ENCODE measurements around the gene LRRIQ4.

LRRIQ4 gene

GRCh38 chr3:169835533-169835932 lies 22.9 kb downstream of the LRRIQ4 start:
- no peaks in the 10 kb centered on the region for H3K4me1 ChIP-seq (ENCODE audit: control insufficient read depth, insufficient read depth, low read length, unreplicated experiment)
- no peaks in the 10 kb centered on the region for H3K36me3 ChIP-seq (ENCODE audit: insufficient read depth, low read length)
- no peaks in the 10 kb centered on the region for H3K79me2 ChIP-seq (ENCODE audit: control insufficient read depth, insufficient read depth, low read length, unreplicated experiment)
- H3K27me3 ChIP-seq (ENCODE audit: insufficient read depth, low read length), result no peaks in the 10 kb centered on the region
- no peak overlapping the region for H2AFZ ChIP-seq (ENCODE audit: low read length, unreplicated experiment)
- no peak overlapping the region for H3K4me3 ChIP-seq (ENCODE audit: low read depth, low read length)
- H3K27ac ChIP-seq (ENCODE audit: low read depth, low read length), result no peak overlapping the region

GRCh38 chr3:169836078-169836941 lies 23.6 kb downstream of the LRRIQ4 start:
- H3K36me3 ChIP-seq (ENCODE audit: insufficient read depth, low read length), result no peaks in the 10 kb centered on the region
- no peak overlapping the region for H3K27ac ChIP-seq (ENCODE audit: low read depth, low read length)
- no peak overlapping the region for H3K4me3 ChIP-seq (ENCODE audit: low read depth, low read length)
- no peaks in the 10 kb centered on the region for H3K4me1 ChIP-seq (ENCODE audit: control insufficient read depth, insufficient read depth, low read length, unreplicated experiment)
- H2AFZ ChIP-seq (ENCODE audit: low read length, unreplicated experiment), result no peak overlapping the region
- H3K27me3 ChIP-seq (ENCODE audit: insufficient read depth, low read length), result no peaks in the 10 kb centered on the region
- no peaks in the 10 kb centered on the region for H3K79me2 ChIP-seq (ENCODE audit: control insufficient read depth, insufficient read depth, low read length, unreplicated experiment)

GRCh38 chr3:169836942-169837275 lies 24.2 kb downstream of the LRRIQ4 start:
- Histone ChIP-seq H3K79me2 (ENCODE audit: control insufficient read depth, insufficient read depth, low read length, unreplicated experiment) (no peaks in the 10 kb centered on the region), H3K36me3 (ENCODE audit: insufficient read depth, low read length) (no peaks in the 10 kb centered on the region), H3K27me3 (ENCODE audit: insufficient read depth, low read length) (no peaks in the 10 kb centered on the region), H3K4me3 (ENCODE audit: low read depth, low read length) (no peak overlapping the region), H2AFZ (ENCODE audit: low read length, unreplicated experiment) (no peak overlapping the region), H3K4me1 (ENCODE audit: control insufficient read depth, insufficient read depth, low read length, unreplicated experiment) (no peaks in the 10 kb centered on the region), H3K27ac (ENCODE audit: low read depth, low read length) (no peak overlapping the region)

- Histone ChIP-seq H3K27me3 (ENCODE audit: insufficient read depth, low read length) (no peaks in the 10 kb centered on the region), H3K79me2 (ENCODE audit: control insufficient read depth, insufficient read depth, low read length, unreplicated experiment) (no peaks in the 10 kb centered on the region), H3K4me1 (ENCODE audit: control insufficient read depth, insufficient read depth, low read length, unreplicated experiment) (no peaks in the 10 kb centered on the region), H3K36me3 (ENCODE audit: insufficient read depth, low read length) (no peaks in the 10 kb centered on the region), H2AFZ (ENCODE audit: low read length, unreplicated experiment) (no peak overlapping the region), H3K27ac (ENCODE audit: low read depth, low read length) (no peak overlapping the region), H3K4me3 (ENCODE audit: low read depth, low read length) (no peak overlapping the region)
Observed at GRCh38 chr3:169838511-169839030, 25.9 kb downstream of the LRRIQ4 start.

GRCh38 chr3:169841171-169841570 lies 28.5 kb downstream of the LRRIQ4 start:
- no peaks in the 10 kb centered on the region for H3K4me1 ChIP-seq (ENCODE audit: control insufficient read depth, insufficient read depth, low read length, unreplicated experiment)
- H2AFZ ChIP-seq (ENCODE audit: low read length, unreplicated experiment), result no peak overlapping the region
- H3K27me3 ChIP-seq (ENCODE audit: insufficient read depth, low read length), result no peaks in the 10 kb centered on the region
- H3K79me2 ChIP-seq (ENCODE audit: control insufficient read depth, insufficient read depth, low read length, unreplicated experiment), result no peaks in the 10 kb centered on the region
- no peak overlapping the region for H3K4me3 ChIP-seq (ENCODE audit: low read depth, low read length)
- no peaks in the 10 kb centered on the region for H3K36me3 ChIP-seq (ENCODE audit: insufficient read depth, low read length)
- H3K27ac ChIP-seq (ENCODE audit: low read depth, low read length), result no peak overlapping the region

GRCh38 chr3:169842960-169843359 lies 30.3 kb downstream of the LRRIQ4 start:
- Histone ChIP-seq H3K79me2 (ENCODE audit: control insufficient read depth, insufficient read depth, low read length, unreplicated experiment) (no peaks in the 10 kb centered on the region), H3K4me1 (ENCODE audit: control insufficient read depth, insufficient read depth, low read length, unreplicated experiment) (peaks cover 9% of the 10 kb centered on the region), H3K4me3 (ENCODE audit: low read depth, low read length) (no peak overlapping the region), H3K36me3 (ENCODE audit: insufficient read depth, low read length) (no peaks in the 10 kb centered on the region), H3K27ac (ENCODE audit: low read depth, low read length) (no peak overlapping the region), H3K27me3 (ENCODE audit: insufficient read depth, low read length) (no peaks in the 10 kb centered on the region), H2AFZ (ENCODE audit: low read length, unreplicated experiment) (no peak overlapping the region)

- no peak overlapping the region for H3K4me3 ChIP-seq (ENCODE audit: low read depth, low read length)
- H2AFZ ChIP-seq (ENCODE audit: low read length, unreplicated experiment), result no peak overlapping the region
- peak overlapping the region; percentile 33; the same call in 1 of the 2 replicates for H3K27ac ChIP-seq (ENCODE audit: low read depth, low read length)
- no peaks in the 10 kb centered on the region for H3K36me3 ChIP-seq (ENCODE audit: insufficient read depth, low read length)
- peaks cover 9% of the 10 kb centered on the region for H3K4me1 ChIP-seq (ENCODE audit: control insufficient read depth, insufficient read depth, low read length, unreplicated experiment)
- no peaks in the 10 kb centered on the region for H3K79me2 ChIP-seq (ENCODE audit: control insufficient read depth, insufficient read depth, low read length, unreplicated experiment)
- no peaks in the 10 kb centered on the region; the same call in 1 of the 2 replicates for H3K27me3 ChIP-seq (ENCODE audit: insufficient read depth, low read length)
Observed at GRCh38 chr3:169846458-169847193, 34.0 kb downstream of the LRRIQ4 start.

GRCh38 chr3:169847896-169848295 lies 35.2 kb downstream of the LRRIQ4 start:
- H3K79me2 ChIP-seq (ENCODE audit: control insufficient read depth, insufficient read depth, low read length, unreplicated experiment), result no peaks in the 10 kb centered on the region
- H3K4me3 ChIP-seq (ENCODE audit: low read depth, low read length), result no peak overlapping the region
- H3K36me3 ChIP-seq (ENCODE audit: insufficient read depth, low read length), result no peaks in the 10 kb centered on the region
- H3K27me3 ChIP-seq (ENCODE audit: insufficient read depth, low read length), result no peaks in the 10 kb centered on the region; the same call in 1 of the 2 replicates
- peaks cover 9% of the 10 kb centered on the region for H3K4me1 ChIP-seq (ENCODE audit: control insufficient read depth, insufficient read depth, low read length, unreplicated experiment)
- H3K27ac ChIP-seq (ENCODE audit: low read depth, low read length), result no peak overlapping the region
- no peak overlapping the region for H2AFZ ChIP-seq (ENCODE audit: low read length, unreplicated experiment)

GRCh38 chr3:169848741-169849140 lies 36.1 kb downstream of the LRRIQ4 start:
- no peak overlapping the region for H3K4me3 ChIP-seq (ENCODE audit: low read depth, low read length)
- no peaks in the 10 kb centered on the region for H3K36me3 ChIP-seq (ENCODE audit: insufficient read depth, low read length)
- no peak overlapping the region for H3K27ac ChIP-seq (ENCODE audit: low read depth, low read length)
- H3K4me1 ChIP-seq (ENCODE audit: control insufficient read depth, insufficient read depth, low read length, unreplicated experiment), result peaks cover 9% of the 10 kb centered on the region
- peaks cover 8% of the 10 kb centered on the region for H3K27me3 ChIP-seq (ENCODE audit: insufficient read depth, low read length)
- H3K79me2 ChIP-seq (ENCODE audit: control insufficient read depth, insufficient read depth, low read length, unreplicated experiment), result no peaks in the 10 kb centered on the region
- H2AFZ ChIP-seq (ENCODE audit: low read length, unreplicated experiment), result no peak overlapping the region

GRCh38 chr3:169850618-169851017 lies 37.9 kb downstream of the LRRIQ4 start:
- no peaks in the 10 kb centered on the region for H3K79me2 ChIP-seq (ENCODE audit: control insufficient read depth, insufficient read depth, low read length, unreplicated experiment)
- H3K27ac ChIP-seq (ENCODE audit: low read depth, low read length), result no peak overlapping the region
- peaks cover 9% of the 10 kb centered on the region for H3K4me1 ChIP-seq (ENCODE audit: control insufficient read depth, insufficient read depth, low read length, unreplicated experiment)
- no peaks in the 10 kb centered on the region for H3K36me3 ChIP-seq (ENCODE audit: insufficient read depth, low read length)
- no peak overlapping the region for H2AFZ ChIP-seq (ENCODE audit: low read length, unreplicated experiment)
- no peak overlapping the region for H3K4me3 ChIP-seq (ENCODE audit: low read depth, low read length)
- H3K27me3 ChIP-seq (ENCODE audit: insufficient read depth, low read length), result peaks cover 18% of the 10 kb centered on the region
